Kidney (tissue), 14 donors: ENCODE results near the gene PARVB. TPM values are rescaled to one million over a fixed set of nuclear protein-coding genes. Genes with fewer than 3 reads are reported as not detected.

Source experiments
- DNase-seq, 5 donors: peaks; one replicate each; pipeline ENCODE4 v3.0.0-alpha.2; 2013 to 2020
- FAIRE-seq: peaks from 2 replicates; lab custom pipeline; 2012; peaks lifted over from hg19 to GRCh38; lab: Jason Lieb, UNC
- H3K27ac ChIP-seq, 2 donors: one replicate each; pipeline ENCODE4 v1.7.0; 2013; ENCODE audit warnings: low read depth in 2 of 2, low read length in 2 of 2, inconsistent platforms in 1 of 2
- H3K27me3 ChIP-seq: one replicate; pipeline ENCODE4 v1.7.1; 2013; ENCODE audit warnings: low read length, inconsistent platforms; ENCODE audit not compliant: control insufficient read depth, insufficient read depth
- H3K36me3 ChIP-seq, 3 donors: one replicate each; pipeline versions ENCODE4 v1.7.0 to v1.7.1; 2013; ENCODE audit warnings: low read length in 3 of 3, control low read depth in 1 of 3, inconsistent platforms in 1 of 3; ENCODE audit not compliant: insufficient read depth in 3 of 3, control insufficient read depth in 2 of 3
- H3K4me1 ChIP-seq, 3 donors: one replicate each; pipeline versions ENCODE4 v1.7.0 to v1.7.1; 2013; ENCODE audit warnings: low read length in 3 of 3, inconsistent platforms in 1 of 3, low read depth in 1 of 3; ENCODE audit not compliant: control insufficient read depth in 2 of 3, insufficient read depth in 2 of 3
- H3K4me3 ChIP-seq, 3 donors: one replicate each; pipeline versions ENCODE4 v1.7.0 to v1.8.1; 2013; ENCODE audit warnings: low read length in 3 of 3, control low read depth in 1 of 3, inconsistent platforms in 1 of 3
- H3K9ac ChIP-seq, 3 donors: one replicate each; pipeline versions ENCODE4 v1.7.0 to v1.7.1; 2013; ENCODE audit warnings: low read length in 3 of 3, control low read depth in 1 of 3, inconsistent platforms in 1 of 3
- H3K9me3 ChIP-seq, 3 donors: one replicate each; pipeline versions ENCODE4 v1.7.0 to v1.7.1; 2013; ENCODE audit warnings: low read length in 3 of 3, control low read depth in 1 of 3, inconsistent platforms in 1 of 3; ENCODE audit not compliant: control insufficient read depth in 2 of 3, insufficient read depth in 1 of 3
- intact Hi-C: fragments of 100-400 bp; cut with DNase I; formaldehyde crosslinking; loops from one replicate; pipeline ENCODE4 v1.11.1; 2022
- polyA plus RNA-seq: library from polyadenylated mRNA; stranded (reverse); fragments of 350-450 nt; fragmentation: Illumina TruSeq; extraction: RNeasy Lipid Tissue Mini Kit (QIAGEN cat#74804); gene quantifications from one replicate; pipeline ENCODE4 v1.2.3, GENCODE V29; 2014; ENCODE audit warnings: low read depth, low replicate concordance; ENCODE audit not compliant: insufficient read depth
- total RNA-seq: library from RNA; stranded (reverse); fragmentation: NEBNext Ultra II Directional; extraction: Animal tissue kit (Norgen Biotek cat#: 25700); gene quantifications from one replicate; pipeline ENCODE4 v1.2.1, GENCODE V29; 2021
- TF ChIP-seq, protein P1 (sequence below): IDR thresholded peaks from 3 replicates; pipeline ENCODE4 v1.5.1; 2012; ENCODE audit warnings: mild to moderate bottlenecking, moderate library complexity, borderline replicate concordance; ENCODE audit not compliant: insufficient read depth; ENCODE audit errors: extremely low read depth
- donor health status: control.
- donor health status: control.
- donor health status: control.
- donor health status: control.
- donor health status: control.
- donor health status: DM: yes; HTN: yes; CAD: no.
- donor health status: Normal renal cell carcinoma (clear cell type).

The PARVB gene
- total and polyA plus RNA-seq, 2 donors from 2014 or later, result 32.9 to 51.1 TPM

DNA sequence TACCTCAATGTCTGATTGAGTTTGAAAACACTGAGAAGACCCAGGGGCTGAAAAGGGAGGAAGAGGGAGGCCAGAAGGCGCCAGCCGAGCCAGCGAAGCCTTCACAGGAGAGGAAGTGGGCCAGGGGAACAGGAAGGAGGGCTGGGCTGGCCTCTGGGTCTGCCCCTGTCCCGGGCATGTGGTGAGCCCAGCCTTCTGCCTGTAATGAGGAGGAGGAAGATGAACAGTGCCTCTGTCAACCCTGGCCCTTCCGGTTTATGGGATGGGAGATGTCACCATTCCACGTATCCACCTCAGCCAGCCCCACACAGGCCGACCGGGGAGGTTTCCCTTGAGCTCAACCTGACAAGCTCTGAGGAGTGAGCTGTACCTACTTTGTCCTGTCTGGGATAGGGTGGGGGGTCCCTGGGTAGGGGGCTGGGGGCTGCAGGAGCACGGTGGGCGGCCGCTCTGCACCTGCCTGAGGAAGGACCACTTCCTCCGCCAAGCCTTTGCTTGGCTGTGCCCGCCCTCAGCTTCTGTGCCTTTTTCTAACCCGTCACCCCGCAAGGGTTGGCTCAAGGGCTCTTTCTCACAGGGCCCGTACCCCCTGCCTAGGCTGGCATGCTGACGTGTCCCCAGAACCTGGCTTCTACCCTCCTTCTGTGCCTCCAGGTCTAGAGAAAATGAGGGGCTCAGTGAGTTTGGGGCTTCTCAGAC is 158.6 kb downstream of the PARVB start:
- no peak for FAIRE-seq
- H3K9me3 ChIP-seq, result no peaks in the 10 kb centered on the region

DNA sequence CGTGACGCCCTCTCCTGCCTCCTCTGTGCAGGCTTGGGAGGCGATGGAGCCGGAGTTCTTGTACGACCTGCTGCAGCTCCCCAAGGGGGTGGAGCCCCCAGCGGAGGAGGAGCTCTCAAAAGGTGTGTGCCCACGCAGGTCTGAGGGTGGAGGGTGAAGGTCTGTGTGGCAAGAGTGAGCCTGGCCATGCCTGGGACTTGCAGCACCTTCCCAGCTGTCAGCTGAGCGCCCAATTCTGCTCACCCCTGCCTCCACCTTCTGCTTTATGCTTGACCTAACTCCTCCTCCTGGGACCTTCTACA is 159.1 kb downstream of the PARVB start:
- no peak overlapping the region for H3K4me3 ChIP-seq
- no peaks in the 10 kb centered on the region for H3K4me1 ChIP-seq
- intact Hi-C loops, result no loop called here
- TF ChIP-seq, protein P1, sequence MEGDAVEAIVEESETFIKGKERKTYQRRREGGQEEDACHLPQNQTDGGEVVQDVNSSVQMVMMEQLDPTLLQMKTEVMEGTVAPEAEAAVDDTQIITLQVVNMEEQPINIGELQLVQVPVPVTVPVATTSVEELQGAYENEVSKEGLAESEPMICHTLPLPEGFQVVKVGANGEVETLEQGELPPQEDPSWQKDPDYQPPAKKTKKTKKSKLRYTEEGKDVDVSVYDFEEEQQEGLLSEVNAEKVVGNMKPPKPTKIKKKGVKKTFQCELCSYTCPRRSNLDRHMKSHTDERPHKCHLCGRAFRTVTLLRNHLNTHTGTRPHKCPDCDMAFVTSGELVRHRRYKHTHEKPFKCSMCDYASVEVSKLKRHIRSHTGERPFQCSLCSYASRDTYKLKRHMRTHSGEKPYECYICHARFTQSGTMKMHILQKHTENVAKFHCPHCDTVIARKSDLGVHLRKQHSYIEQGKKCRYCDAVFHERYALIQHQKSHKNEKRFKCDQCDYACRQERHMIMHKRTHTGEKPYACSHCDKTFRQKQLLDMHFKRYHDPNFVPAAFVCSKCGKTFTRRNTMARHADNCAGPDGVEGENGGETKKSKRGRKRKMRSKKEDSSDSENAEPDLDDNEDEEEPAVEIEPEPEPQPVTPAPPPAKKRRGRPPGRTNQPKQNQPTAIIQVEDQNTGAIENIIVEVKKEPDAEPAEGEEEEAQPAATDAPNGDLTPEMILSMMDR, result no peak
- H3K9me3 ChIP-seq, result no peaks in the 10 kb centered on the region
- no peak overlapping the region for H3K27ac ChIP-seq
- no peak overlapping the region for H3K9ac ChIP-seq
- no peaks in the 10 kb centered on the region for H3K36me3 ChIP-seq
- FAIRE-seq (no peak), DNase-seq (peak in 1 of 5 donors; percentile 71)
- H3K27me3 ChIP-seq, result no peaks in the 10 kb centered on the region

More for the DNA sequence above, 158.6 kb downstream of the PARVB start:
- H3K27me3 ChIP-seq, result no peaks in the 10 kb centered on the region
- peak in 1 of 5 donors; percentile 81 for DNase-seq
- H3K36me3 ChIP-seq, result no peaks in the 10 kb centered on the region
- no peak overlapping the region for H3K9ac ChIP-seq
- intact Hi-C loops, result no loop called here
- TF ChIP-seq, protein P1, result no peak
- no peak overlapping the region for H3K4me3 ChIP-seq
- H3K27ac ChIP-seq, result peak overlapping the region in 1 of 2 donors; percentile 41
- no peaks in the 10 kb centered on the region for H3K4me1 ChIP-seq

GRCh38 chr22:44184006-44184405 is 159.9 kb downstream of the PARVB start:
- no peak overlapping the region for H3K9ac ChIP-seq
- FAIRE-seq (no peak), DNase-seq (peak in 1 of 5 donors; percentile 21)
- TF ChIP-seq, protein P1, result no peak
- H3K36me3 ChIP-seq, result no peaks in the 10 kb centered on the region
- intact Hi-C loops, result no loop called here
- no peak overlapping the region for H3K4me3 ChIP-seq
- no peaks in the 10 kb centered on the region for H3K4me1 ChIP-seq
- H3K27ac ChIP-seq, result no peak overlapping the region
- no peaks in the 10 kb centered on the region for H3K27me3 ChIP-seq
- no peaks in the 10 kb centered on the region for H3K9me3 ChIP-seq
